Measurements from ENCODE around the gene TRIM46.
"Not testable (repeated sequence)": the region's sequence is repeated elsewhere in the genome, so short reads cannot be mapped to it uniquely, and the experiment has no call there.

Gene TRIM46

GRCh38 chr1:155137154-155137949 is 36.3 kb upstream of the TRIM46 start:
- DNase-seq = no peak

GRCh38 chr1:155139895-155140629 is 33.6 kb upstream of the TRIM46 start, which contains the start of gene DPM3:
Gene DPM3, minus strand, starts transcription at chr1:155140531. Its CDS starts 291 bp downstream, at chr1:155140240.
- peak; percentile 47 to 89 (median 82) for DNase-seq

GRCh38 chr1:155140630-155140953 is 33.1 kb upstream of the TRIM46 start:
- no peak for DNase-seq

GRCh38 chr1:155141749-155142148 is 31.9 kb upstream of the TRIM46 start:
- no peak for DNase-seq

GRCh38 chr1:155145491-155145890 is 28.2 kb upstream of the TRIM46 start:
- DNase-seq = no peak

GRCh38 chr1:155155996-155156643 is 17.5 kb upstream of the TRIM46 start:
- not testable (repeated sequence) for DNase-seq

GRCh38 chr1:155158991-155159390 is 14.7 kb upstream of the TRIM46 start:
- DNase-seq = no peak

- DNase-seq = no peak
These were observed 13.5 kb upstream of the TRIM46 start for GRCh38 chr1:155160128-155160527.

GRCh38 chr1:155162631-155163030 is 11.0 kb upstream of the TRIM46 start:
- not testable (repeated sequence) for DNase-seq

- DNase-seq = not testable (repeated sequence)
These were observed 9.9 kb upstream of the TRIM46 start for GRCh38 chr1:155163785-155164184.

- not testable (repeated sequence) for DNase-seq
These were observed 9.0 kb upstream of the TRIM46 start for GRCh38 chr1:155164625-155165024.

GRCh38 chr1:155166051-155166470 is 7.6 kb upstream of the TRIM46 start:
- no peak for DNase-seq

- peak in 6 of 14 donors; percentile 21 to 57 (median 42) for DNase-seq
These were observed 7.0 kb upstream of the TRIM46 start for GRCh38 chr1:155166471-155167165.

GRCh38 chr1:155167166-155168104 is 6.2 kb upstream of the TRIM46 start:
- peak in 12 of 14 donors; percentile 45 to 86 (median 79) for DNase-seq

- not testable (repeated sequence) for DNase-seq
These were observed 5.6 kb upstream of the TRIM46 start for GRCh38 chr1:155168105-155168445.

GRCh38 chr1:155168456-155169210 is 5.0 kb upstream of the TRIM46 start:
- no peak for DNase-seq

- DNase-seq = no peak
These were observed 4.1 kb upstream of the TRIM46 start for GRCh38 chr1:155169541-155169940.

GRCh38 chr1:155170101-155170785 is 3.4 kb upstream of the TRIM46 start:
- DNase-seq = no peak

GRCh38 chr1:155170806-155171205 is 2.8 kb upstream of the TRIM46 start:
- no peak for DNase-seq

All from C1 segment of cervical spinal cord (tissue), 14 donors.